ENCODE data around the gene CBX1. TPM values are rescaled to one million over a fixed set of nuclear protein-coding genes. Genes with fewer than 3 reads are reported as not detected.

Gene CBX1
- total RNA-seq, 3 donors from 2014 or later = 27.5 to 45.3 (median 28.8) TPM

Small RNAs within 50 kb of the gene (microRNA-seq; reads per million reads assigned to microRNA genes)
- gene MIR152 = 521 reads per million, percentile 78 among the genes with 10 or more reads in this experiment

Other genes starting within 250 kb of the CBX1 start
- gene SP2, start 205.2 kb downstream of the CBX1 start, total RNA-seq = 10 to 100 TPM; 21.7 to 24.2 (median 21.7) TPM
- 10 to 100 TPM; 22.8 to 32.0 (median 24.8) TPM for gene PNPO, start 159.9 kb downstream of the CBX1 start, total RNA-seq
- 100 to 1,000 TPM; 101 to 347 (median 243) TPM for gene PRR15L, start 143.6 kb downstream of the CBX1 start, total RNA-seq
- 100 to 1,000 TPM; 136 to 215 (median 163) TPM for gene CDK5RAP3, start 130.4 kb downstream of the CBX1 start, total RNA-seq
- 10 to 100 TPM in 2 of 3 donors, 1 to 10 TPM in 1; 3.9 to 43.3 (median 14.3) TPM for gene COPZ2, start 63.7 kb downstream of the CBX1 start, total RNA-seq
- gene NFE2L1, start 53.1 kb downstream of the CBX1 start, total RNA-seq = 100 to 1,000 TPM; 182 to 275 (median 247) TPM
- 10 to 100 TPM; 25.4 to 26.5 (median 25.4) TPM for gene SNX11, start 6.3 kb upstream of the CBX1 start, total RNA-seq

Measured in mucosa of descending colon (tissue), 3 donors.